A549 treated with GW870086 at 1 μM for 4 hours (cell line): ENCODE measurements around the gene TMPRSS11A. TPM values are rescaled to one million over a fixed set of nuclear protein-coding genes. Genes with fewer than 3 reads are reported as not detected.

Experiments
- total RNA-seq: library from RNA; stranded (reverse); fragments of 200-300 nt; extraction: Qiagen RNA extraction; gene quantifications from 5 replicates; pipeline ENCODE4 v1.2.3, GENCODE V29; 2022; ENCODE audit warnings: low read depth

Gene TMPRSS11A
- total RNA-seq: not detected in 5 replicates

GRCh38 chr4:67963356-67963755 is at the start of gene TMPRSS11A:
Gene TMPRSS11A (minus strand): TSS chr4:67963493. CDS start chr4:67963393, 100 bp downstream.

GRCh38 chr4:67883902-67884301 is 79.4 kb downstream of the TMPRSS11A start, which contains the start of gene TMPRSS11D:
Gene TMPRSS11D (minus strand): TSS chr4:67884002. CDS start chr4:67883933, 69 bp downstream.

Other genes starting within 250 kb of the TMPRSS11A start
- gene GNRHR, start 209.1 kb downstream of the TMPRSS11A start, total RNA-seq: not detected in 5 replicates
- not detected in 5 replicates for gene TMPRSS11D, start 79.5 kb downstream of the TMPRSS11A start, total RNA-seq
- not detected in 5 replicates for gene TMPRSS11F, start 166.4 kb upstream of the TMPRSS11A start, total RNA-seq